ENCODE results near the gene DNAH6.
A peak's percentile ranks its signal among the peaks of the same experiment; 100 is the strongest.
"Not testable (repeated sequence)": the region's sequence is repeated elsewhere in the genome, so short reads cannot be mapped to it uniquely, and the experiment has no call there.

DNAH6 gene, protein sequence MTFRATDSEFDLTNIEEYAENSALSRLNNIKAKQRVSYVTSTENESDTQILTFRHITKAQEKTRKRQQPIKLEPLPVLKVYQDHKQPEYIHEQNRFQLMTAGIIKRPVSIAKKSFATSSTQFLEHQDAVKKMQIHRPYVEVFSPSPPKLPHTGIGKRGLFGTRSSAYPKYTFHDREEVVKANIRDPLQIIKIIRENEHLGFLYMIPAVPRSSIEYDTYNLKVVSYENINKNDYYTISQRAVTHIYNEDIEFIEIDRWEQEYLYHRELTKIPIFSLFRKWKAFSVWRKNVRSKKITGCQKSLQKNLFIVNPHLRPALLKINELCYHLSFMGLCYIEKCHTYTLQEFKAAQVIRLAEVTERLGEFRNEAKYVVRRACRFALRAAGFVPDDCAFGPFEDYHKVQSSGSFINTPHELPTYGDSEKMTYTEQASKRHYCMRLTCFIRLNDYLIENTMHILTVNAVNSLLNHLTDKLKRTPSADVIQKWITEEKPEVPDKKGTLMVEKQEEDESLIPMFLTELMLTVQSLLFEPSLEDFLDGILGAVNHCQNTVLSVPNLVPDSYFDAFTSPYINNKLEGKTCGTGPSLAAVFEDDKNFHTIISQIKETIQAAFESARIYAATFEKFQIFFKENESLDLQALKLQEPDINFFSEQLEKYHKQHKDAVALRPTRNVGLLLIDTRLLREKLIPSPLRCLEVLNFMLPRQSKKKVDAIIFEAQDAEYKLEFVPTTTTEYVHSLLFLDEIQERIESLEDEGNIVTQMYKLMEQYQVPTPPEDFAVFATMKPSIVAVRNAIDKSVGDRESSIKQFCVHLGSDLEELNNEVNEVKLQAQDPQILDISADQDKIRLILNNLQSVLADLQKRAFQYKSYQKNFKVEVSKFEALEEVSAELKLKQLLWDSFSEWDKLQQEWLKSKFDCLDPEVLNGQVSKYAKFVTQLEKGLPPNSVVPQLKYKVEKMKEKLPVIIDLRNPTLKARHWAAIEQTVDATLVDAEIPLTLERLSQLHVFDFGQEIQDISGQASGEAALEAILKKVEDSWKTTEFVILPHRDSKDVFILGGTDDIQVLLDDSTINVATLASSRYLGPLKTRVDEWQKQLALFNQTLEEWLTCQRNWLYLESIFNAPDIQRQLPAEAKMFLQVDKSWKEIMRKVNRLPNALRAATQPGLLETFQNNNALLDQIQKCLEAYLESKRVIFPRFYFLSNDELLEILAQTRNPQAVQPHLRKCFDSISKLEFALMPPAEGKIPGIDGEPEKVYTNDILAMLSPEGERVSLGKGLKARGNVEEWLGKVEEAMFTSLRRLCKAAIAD (N-terminal part only)

DNA sequence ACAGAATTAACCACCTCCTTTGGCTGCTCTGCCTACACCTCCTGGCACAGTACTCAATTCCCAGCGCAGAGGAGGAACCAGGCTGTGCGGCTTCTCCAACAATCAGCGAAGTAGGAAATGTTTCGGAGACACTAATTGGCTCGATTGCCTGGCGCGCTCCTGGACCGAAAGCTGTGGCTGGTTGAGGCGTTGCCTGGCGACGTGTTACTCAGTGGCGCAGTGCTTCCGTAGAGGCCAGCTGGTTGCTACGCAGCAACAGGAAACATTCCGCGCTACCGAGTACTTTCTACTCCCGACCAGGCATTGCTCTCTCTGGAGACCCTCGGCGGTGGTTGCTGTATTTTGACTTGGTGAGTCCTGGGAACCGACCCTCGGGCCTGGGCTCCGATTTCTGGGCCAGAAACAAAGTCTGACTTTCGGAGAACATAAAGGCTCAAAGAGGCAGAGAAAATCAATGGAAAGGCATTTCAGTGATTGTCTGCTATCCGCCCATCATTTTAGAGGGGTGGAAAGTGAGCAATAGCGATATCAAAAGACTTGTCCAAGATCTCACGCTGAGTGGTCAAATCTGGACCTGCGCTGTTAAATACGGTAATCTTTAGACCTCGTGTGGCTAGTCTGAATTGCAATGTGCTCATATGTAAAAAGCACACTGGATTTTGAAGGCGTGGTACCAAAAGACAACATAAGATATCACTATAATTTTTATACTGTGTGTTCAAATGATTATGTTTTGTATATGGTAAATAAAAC, at the start of gene DNAH6:
Gene DNAH6 (plus strand): TSS at position 265 of the 753 bp plus-strand sequence. CDS start 1,329 bp downstream, outside the sequence.
- TF ChIP-seq GATA1 (IDR thresholded peaks at IDR 0.05; ENCODE audit: low read depth, low read length) (no peak), POLR2A (IDR thresholded peaks at IDR 0.05; ENCODE audit: low read length) (no peak)
- peak; percentile 12 to 22 for DNase-seq

DNA sequence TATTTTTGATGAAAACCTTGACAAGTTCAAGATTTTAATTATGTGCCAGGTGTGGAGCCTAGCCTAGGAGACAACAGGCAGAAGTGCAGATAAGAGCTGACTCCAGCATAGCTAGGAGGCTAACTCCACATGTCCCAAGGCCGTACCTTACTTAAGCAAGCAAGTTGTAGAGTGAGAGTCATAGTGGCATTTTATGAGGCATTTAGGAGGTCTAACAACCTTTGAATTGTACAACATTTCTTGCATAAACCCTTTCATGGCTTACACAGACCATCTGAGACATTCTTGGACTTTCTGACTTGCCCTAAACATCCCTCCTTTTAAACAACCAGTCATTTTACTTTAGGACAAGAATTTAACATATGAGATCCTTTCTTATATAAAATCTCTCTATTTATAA, 48.9 kb upstream of the DNAH6 start:
- no peak for DNase-seq
- TF ChIP-seq POLR2A (IDR thresholded peaks at IDR 0.05; ENCODE audit: low read length) (no peak), GATA1 (IDR thresholded peaks at IDR 0.05; ENCODE audit: low read depth, low read length) (no peak)

GRCh38 chr2:84472423-84472822, 43.9 kb upstream of the DNAH6 start:
- DNase-seq, result not testable (repeated sequence)

GRCh38 chr2:84472856-84473565, 43.3 kb upstream of the DNAH6 start:
- TF ChIP-seq POLR2A (IDR thresholded peaks at IDR 0.05; ENCODE audit: low read length) (no peak), GATA1 (IDR thresholded peaks at IDR 0.05; ENCODE audit: low read depth, low read length) (no peak)
- no peak for DNase-seq

DNA sequence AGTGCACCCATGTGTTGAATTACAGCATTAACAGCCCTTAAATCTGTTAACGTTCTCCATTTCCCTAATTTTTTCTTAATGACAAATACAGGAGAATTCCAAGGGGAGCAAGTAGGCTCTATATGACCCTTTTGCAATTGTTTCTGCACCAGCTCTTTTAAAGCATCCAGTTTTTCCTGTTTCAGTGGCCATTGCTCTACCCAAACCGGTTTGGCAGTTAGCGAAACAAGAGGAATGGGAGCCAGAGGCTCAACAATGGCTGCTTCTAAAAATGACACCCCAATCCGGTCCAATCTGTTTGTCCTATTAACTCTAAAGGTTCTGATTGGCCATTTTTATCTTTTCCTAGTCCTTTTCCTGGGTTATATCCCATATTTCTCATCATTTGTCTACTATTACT, 42.1 kb upstream of the DNAH6 start:
- no peak for DNase-seq
- TF ChIP-seq GATA1 (IDR thresholded peaks at IDR 0.05; ENCODE audit: low read depth, low read length) (no peak), POLR2A (IDR thresholded peaks at IDR 0.05; ENCODE audit: low read length) (no peak)

- TF ChIP-seq POLR2A (IDR thresholded peaks at IDR 0.05; ENCODE audit: low read length), result no peak
- no peak for TF ChIP-seq GATA1 (IDR thresholded peaks at IDR 0.05; ENCODE audit: low read depth, low read length)
- DNase-seq, result no peak
Observed at GRCh38 chr2:84477886-84478285, 38.4 kb upstream of the DNAH6 start.

DNA sequence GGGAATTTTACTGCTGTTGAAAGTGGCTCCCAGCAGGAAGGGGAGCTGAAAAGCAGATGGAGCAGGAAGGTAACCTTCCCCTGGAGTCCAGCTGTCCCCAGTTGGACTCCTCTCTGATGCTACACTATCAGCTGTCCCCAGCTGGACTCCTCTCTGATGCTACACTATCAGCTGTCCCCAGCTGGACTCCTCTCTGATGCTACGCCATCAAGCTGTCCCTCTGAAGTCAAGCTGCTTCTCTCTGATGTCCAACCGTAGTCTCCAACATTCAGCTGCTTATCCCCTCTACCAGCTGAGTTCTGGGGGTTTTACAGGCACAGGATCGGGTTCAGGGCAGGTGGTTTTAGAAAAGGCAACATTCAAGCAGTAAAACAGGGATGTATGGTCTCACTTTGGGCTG, 37.4 kb upstream of the DNAH6 start:
- DNase-seq, result peak; percentile 24 to 68
- no peak for TF ChIP-seq GATA1 (IDR thresholded peaks at IDR 0.05; ENCODE audit: low read depth, low read length)
- no peak for TF ChIP-seq POLR2A (IDR thresholded peaks at IDR 0.05; ENCODE audit: low read length)

- no peak for TF ChIP-seq POLR2A (IDR thresholded peaks at IDR 0.05; ENCODE audit: low read length)
- TF ChIP-seq GATA1 (IDR thresholded peaks at IDR 0.05; ENCODE audit: low read depth, low read length), result no peak
- DNase-seq, result no peak
Observed at GRCh38 chr2:84481702-84482101, 34.6 kb upstream of the DNAH6 start.

- TF ChIP-seq GATA1 (IDR thresholded peaks at IDR 0.05; ENCODE audit: low read depth, low read length) (no peak), POLR2A (IDR thresholded peaks at IDR 0.05; ENCODE audit: low read length) (no peak)
- DNase-seq, result peak in 1 of 2 experiments; percentile 13
Observed at GRCh38 chr2:84482603-84483002, 33.7 kb upstream of the DNAH6 start.

GRCh38 chr2:84483320-84483719, 33.0 kb upstream of the DNAH6 start:
- DNase-seq, result no peak
- TF ChIP-seq POLR2A (IDR thresholded peaks at IDR 0.05; ENCODE audit: low read length), result no peak
- no peak for TF ChIP-seq GATA1 (IDR thresholded peaks at IDR 0.05; ENCODE audit: low read depth, low read length)

DNA sequence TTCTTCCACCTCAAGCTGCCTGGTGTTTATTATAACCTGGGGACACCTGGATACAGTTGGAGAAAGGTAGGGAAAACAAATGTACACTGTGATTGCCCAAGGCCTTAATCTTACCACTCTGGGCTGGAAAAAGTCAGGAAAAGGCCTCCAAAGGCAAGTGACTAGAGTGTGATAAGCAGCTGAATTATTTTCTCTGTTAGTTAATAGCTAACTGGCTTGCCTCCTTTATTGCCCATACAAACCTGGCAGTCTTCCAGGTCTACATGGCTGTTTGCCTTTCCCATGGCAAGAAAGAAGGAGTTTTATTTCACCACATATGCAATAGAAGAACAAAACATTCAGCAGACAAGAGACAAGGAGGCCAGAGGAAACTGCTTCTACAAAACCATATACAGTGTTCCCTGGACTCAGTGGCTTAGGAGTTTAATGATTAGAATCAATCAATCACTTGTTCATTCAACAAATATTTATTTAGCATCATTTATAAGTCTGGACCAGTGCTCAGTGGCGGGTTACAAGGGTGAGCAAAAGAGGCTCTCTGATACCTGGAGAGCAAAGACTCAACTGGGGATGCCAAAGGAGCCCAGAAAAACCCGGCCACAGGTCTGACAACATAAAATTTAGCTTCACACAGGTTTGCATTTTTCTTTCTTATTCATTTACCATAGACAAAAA, 29.7 kb upstream of the DNAH6 start:
- no peak for DNase-seq
- no peak for TF ChIP-seq POLR2A (IDR thresholded peaks at IDR 0.05; ENCODE audit: low read length)
- TF ChIP-seq GATA1 (IDR thresholded peaks at IDR 0.05; ENCODE audit: low read depth, low read length), result no peak

Data from erythroblast (primary cell).